Vagina (tissue), 2 donors: ENCODE data around the gene CTDSP1. TPM values are rescaled to one million over a fixed set of nuclear protein-coding genes. Genes with fewer than 3 reads are reported as not detected.

Experiments
- DNase-seq, 2 donors: peaks; one replicate each; pipeline ENCODE4 v3.0.0-alpha.2; 2017; ENCODE audit errors: extremely low spot score in 2 of 2
- H3K27ac ChIP-seq: fragments of 200-600 bp; sonication (generic); one replicate; pipeline ENCODE4 v1.5.1; 2019
- H3K27me3 ChIP-seq: fragments of 200-600 bp; sonication (generic); one replicate; pipeline ENCODE4 v1.5.1; 2019
- H3K36me3 ChIP-seq, 2 donors: fragments of 200-600 bp; sonication (generic); one replicate each; pipeline ENCODE4 v1.5.1; 2017 to 2019
- H3K4me1 ChIP-seq: fragments of 200-600 bp; sonication (generic); one replicate; pipeline ENCODE4 v1.5.1; 2019
- H3K4me3 ChIP-seq, 2 donors: fragments of 200-600 bp; sonication (generic); 1 replicate in 1 of 2; 2 replicates in 1 of 2; pipeline ENCODE4 v1.5.1; 2016 to 2019
- H3K9me3 ChIP-seq: fragments of 200-600 bp; sonication (generic); one replicate; pipeline ENCODE4 v1.5.1; 2019
- POLR2A ChIP-seq, 2 donors: fragments of 450-650 bp; IDR thresholded peaks; one replicate each; pipeline ENCODE4 v1.6.1; 2017; ENCODE audit warnings: antibody characterized with exemption in 2 of 2, mild to moderate bottlenecking in 2 of 2, moderate library complexity in 2 of 2
- POLR2AphosphoS5 ChIP-seq, 2 donors: sonication (generic); formaldehyde crosslinking; IDR thresholded peaks; one replicate each; pipeline ENCODE4 v1.9.0; 2017; ENCODE audit warnings: antibody characterized with exemption in 2 of 2, mild to moderate bottlenecking in 2 of 2, low read depth in 1 of 2; ENCODE audit not compliant: insufficient read depth in 1 of 2
- intact Hi-C: fragments of 100-400 bp; cut with DNase I; formaldehyde crosslinking; loops from one replicate; pipeline ENCODE4 v1.15.1; 2023
- total RNA-seq: library from RNA; depleted of rRNA; stranded (reverse); fragments of >200 nt; gene quantifications from one replicate; pipeline ENCODE4 v1.2.3, GENCODE V29; 2016
- TF ChIP-seq, protein P1 (sequence below), 3 experiments: fragments of 450-650 bp in 2 of 3; fragments of 200-600 bp in 1 of 3; sonication (generic) in 1 of 3; IDR thresholded peaks; one replicate each; pipeline ENCODE4 v1.5.1; 2017 to 2019; ENCODE audit warnings: antibody characterized with exemption in 3 of 3, mild to moderate bottlenecking in 2 of 3, moderate library complexity in 2 of 3

The CTDSP1 gene
- total RNA-seq, 1 donor from 2014 or later = 103 TPM

DNA sequence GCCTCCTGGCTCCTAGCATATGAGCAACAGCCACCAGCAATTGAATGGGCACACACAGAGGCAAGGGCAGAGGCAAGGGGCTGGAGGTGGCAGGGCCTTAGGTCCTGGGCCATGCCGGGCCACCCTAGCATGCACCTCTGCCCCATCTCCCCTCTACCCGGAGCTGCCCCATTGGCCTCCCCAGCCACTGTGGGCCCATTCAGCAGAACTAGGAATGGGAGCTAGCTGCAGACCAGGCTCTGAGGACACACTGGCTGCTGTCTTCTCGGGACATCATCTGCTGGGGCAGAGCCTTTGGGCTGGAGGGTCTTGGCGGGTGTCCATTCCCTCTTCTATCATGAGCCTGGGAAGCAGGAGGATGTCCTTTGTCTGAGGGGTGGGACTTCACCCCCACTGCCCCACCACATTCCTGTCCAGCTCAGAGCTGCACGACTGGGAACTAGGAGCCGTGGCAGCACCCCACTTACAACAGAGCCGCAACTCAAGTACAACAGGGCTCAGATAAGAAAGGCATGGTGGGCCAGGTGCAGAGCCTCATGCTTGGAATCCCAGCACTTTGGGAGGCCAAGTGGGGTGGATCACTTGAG, 20.1 kb downstream of the CTDSP1 start:
- DNase-seq = no peak
- no peak overlapping the region for H3K27ac ChIP-seq
- H3K4me1 ChIP-seq = no peaks in the 10 kb centered on the region
- no peaks in the 10 kb centered on the region for H3K36me3 ChIP-seq
- no peaks in the 10 kb centered on the region for H3K27me3 ChIP-seq
- intact Hi-C loops = no loop called here
- H3K4me3 ChIP-seq = no peak overlapping the region
- no peaks in the 10 kb centered on the region for H3K9me3 ChIP-seq
- TF ChIP-seq, protein P1, sequence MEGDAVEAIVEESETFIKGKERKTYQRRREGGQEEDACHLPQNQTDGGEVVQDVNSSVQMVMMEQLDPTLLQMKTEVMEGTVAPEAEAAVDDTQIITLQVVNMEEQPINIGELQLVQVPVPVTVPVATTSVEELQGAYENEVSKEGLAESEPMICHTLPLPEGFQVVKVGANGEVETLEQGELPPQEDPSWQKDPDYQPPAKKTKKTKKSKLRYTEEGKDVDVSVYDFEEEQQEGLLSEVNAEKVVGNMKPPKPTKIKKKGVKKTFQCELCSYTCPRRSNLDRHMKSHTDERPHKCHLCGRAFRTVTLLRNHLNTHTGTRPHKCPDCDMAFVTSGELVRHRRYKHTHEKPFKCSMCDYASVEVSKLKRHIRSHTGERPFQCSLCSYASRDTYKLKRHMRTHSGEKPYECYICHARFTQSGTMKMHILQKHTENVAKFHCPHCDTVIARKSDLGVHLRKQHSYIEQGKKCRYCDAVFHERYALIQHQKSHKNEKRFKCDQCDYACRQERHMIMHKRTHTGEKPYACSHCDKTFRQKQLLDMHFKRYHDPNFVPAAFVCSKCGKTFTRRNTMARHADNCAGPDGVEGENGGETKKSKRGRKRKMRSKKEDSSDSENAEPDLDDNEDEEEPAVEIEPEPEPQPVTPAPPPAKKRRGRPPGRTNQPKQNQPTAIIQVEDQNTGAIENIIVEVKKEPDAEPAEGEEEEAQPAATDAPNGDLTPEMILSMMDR (IDR thresholded peaks at IDR 0.05) = no peak
- TF ChIP-seq POLR2A (IDR thresholded peaks at IDR 0.05) (no peak), POLR2AphosphoS5 (IDR thresholded peaks at IDR 0.05; ENCODE audit: insufficient read depth in 1 of 2, low read depth in 1 of 2) (no peak)

DNA sequence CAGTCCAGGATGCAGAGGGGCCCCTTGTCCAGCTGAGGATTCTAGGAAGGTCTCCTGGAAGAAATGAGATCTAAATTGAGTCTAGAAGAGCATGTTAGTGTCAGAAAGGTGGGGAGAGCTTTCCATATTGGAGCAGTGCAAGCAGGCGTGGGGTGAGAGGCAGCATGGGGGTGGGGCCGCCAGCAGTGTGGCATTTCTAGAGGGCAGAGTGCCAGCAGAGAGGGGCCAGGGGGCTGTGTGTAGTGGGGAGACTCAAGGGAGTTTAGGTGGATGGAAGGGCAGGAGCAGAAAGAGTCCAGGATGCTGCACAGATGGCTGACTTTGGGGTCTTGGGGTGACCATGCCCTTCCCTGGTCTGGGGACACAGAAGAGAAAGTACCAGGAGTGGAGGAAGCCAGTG, 21.4 kb downstream of the CTDSP1 start:
- Histone ChIP-seq H3K4me3 (no peak overlapping the region), H3K9me3 (no peaks in the 10 kb centered on the region), H3K27me3 (no peaks in the 10 kb centered on the region), H3K27ac (no peak overlapping the region), H3K36me3 (no peaks in the 10 kb centered on the region), H3K4me1 (no peaks in the 10 kb centered on the region)
- intact Hi-C loops = no loop called here
- TF ChIP-seq, protein P1 (IDR thresholded peaks at IDR 0.05) = no peak
- TF ChIP-seq POLR2A (IDR thresholded peaks at IDR 0.05) = no peak
- no peak for TF ChIP-seq POLR2AphosphoS5 (IDR thresholded peaks at IDR 0.05; ENCODE audit: insufficient read depth in 1 of 2, low read depth in 1 of 2)
- DNase-seq = no peak

DNA sequence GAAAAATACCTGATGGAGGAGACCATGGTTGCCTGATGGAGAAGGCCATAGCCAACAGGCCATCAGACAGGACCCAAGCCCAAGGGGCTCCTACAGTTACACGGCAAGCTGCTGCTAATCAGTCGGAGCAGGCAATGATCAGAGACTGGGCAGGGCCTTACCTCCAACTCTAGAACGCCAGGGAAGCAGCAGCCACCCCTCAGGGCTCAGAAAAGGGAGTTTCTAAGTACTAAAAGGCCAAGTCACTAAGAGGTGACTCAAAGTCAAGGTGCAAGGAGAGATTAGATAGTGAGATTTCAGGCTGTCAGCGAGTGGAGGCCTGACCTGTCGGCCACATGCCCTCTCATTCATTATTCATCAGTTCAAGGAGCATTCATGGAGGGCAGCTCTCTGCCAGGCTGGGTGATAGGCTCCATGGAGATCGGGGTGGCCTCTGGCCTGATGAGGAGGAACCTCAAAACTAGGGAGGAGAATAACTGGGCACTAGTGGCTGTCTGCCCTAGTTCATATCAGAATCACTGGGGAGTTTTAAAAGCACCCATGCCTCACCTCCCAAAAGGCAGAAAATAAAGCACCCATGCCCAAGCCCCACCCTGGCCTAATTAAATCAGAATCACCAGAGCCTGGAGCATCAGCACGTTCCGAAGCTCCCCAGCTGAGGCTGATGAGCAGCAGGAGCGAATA, 22.9 kb downstream of the CTDSP1 start:
- intact Hi-C loops = no loop called here
- no peak for TF ChIP-seq POLR2AphosphoS5 (IDR thresholded peaks at IDR 0.05; ENCODE audit: insufficient read depth in 1 of 2, low read depth in 1 of 2)
- TF ChIP-seq, protein P1 (IDR thresholded peaks at IDR 0.05) = no peak
- TF ChIP-seq POLR2A (IDR thresholded peaks at IDR 0.05) = no peak
- no peaks in the 10 kb centered on the region for H3K36me3 ChIP-seq
- no peak overlapping the region for H3K4me3 ChIP-seq
- no peaks in the 10 kb centered on the region for H3K4me1 ChIP-seq
- H3K27me3 ChIP-seq = no peaks in the 10 kb centered on the region
- DNase-seq = no peak
- no peak overlapping the region for H3K27ac ChIP-seq
- H3K9me3 ChIP-seq = no peaks in the 10 kb centered on the region

DNA sequence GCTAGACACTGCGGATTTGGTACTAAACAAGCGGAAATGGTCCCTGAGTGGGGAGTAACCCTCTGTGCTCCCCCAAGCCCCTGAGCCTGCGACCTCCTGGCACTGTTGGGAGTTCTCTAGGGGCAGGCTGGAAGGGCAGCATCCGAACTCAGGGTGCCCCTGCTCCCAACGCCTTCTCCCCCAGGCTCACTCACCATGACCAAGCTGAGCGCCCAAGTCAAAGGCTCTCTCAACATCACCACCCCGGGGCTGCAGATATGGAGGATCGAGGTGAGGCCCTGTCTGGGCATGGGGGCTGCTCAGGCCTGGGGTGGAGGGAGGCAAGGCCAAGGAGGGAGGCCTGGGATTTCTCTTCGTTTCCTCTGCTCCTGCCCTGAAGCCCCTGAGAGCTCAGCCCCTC, 23.9 kb downstream of the CTDSP1 start:
- intact Hi-C loops = no loop called here
- DNase-seq = no peak
- Histone ChIP-seq H3K9me3 (no peaks in the 10 kb centered on the region), H3K4me1 (no peaks in the 10 kb centered on the region), H3K27ac (no peak overlapping the region), H3K4me3 (no peak overlapping the region), H3K27me3 (no peaks in the 10 kb centered on the region), H3K36me3 (no peaks in the 10 kb centered on the region)
- no peak for TF ChIP-seq POLR2AphosphoS5 (IDR thresholded peaks at IDR 0.05; ENCODE audit: insufficient read depth in 1 of 2, low read depth in 1 of 2)
- TF ChIP-seq, protein P1 (IDR thresholded peaks at IDR 0.05) = no peak
- TF ChIP-seq POLR2A (IDR thresholded peaks at IDR 0.05) = no peak

DNA sequence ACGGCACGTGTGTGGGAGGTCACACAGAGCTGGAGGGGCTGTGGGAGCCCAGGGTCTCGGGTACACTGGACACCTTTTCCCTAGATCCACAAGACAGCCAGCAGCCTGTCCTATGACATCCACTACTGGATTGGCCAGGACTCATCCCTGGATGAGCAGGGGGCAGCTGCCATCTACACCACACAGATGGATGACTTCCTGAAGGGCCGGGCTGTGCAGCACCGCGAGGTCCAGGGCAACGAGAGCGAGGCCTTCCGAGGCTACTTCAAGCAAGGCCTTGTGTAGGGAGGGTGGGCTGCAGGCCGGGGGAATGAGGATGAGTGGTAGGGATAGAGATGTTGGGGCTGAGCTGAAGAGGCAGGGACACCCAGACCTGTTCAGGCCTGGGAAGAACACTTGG, 25.9 kb downstream of the CTDSP1 start:
- Histone ChIP-seq H3K4me3 (no peak overlapping the region), H3K36me3 (no peaks in the 10 kb centered on the region), H3K9me3 (no peaks in the 10 kb centered on the region), H3K27ac (no peak overlapping the region), H3K4me1 (no peaks in the 10 kb centered on the region), H3K27me3 (no peaks in the 10 kb centered on the region)
- intact Hi-C loops = no loop called here
- no peak for DNase-seq
- TF ChIP-seq, protein P1 (IDR thresholded peaks at IDR 0.05) = no peak
- no peak for TF ChIP-seq POLR2A (IDR thresholded peaks at IDR 0.05)
- TF ChIP-seq POLR2AphosphoS5 (IDR thresholded peaks at IDR 0.05; ENCODE audit: insufficient read depth in 1 of 2, low read depth in 1 of 2) = no peak
